ENCODE data around the gene ADGRG6. TPM values are rescaled to one million over a fixed set of nuclear protein-coding genes. Genes with fewer than 3 reads are reported as not detected.
A peak's percentile ranks its signal among the peaks of the same experiment; 100 is the strongest.

ADGRG6 gene
- total and polyA plus RNA-seq, 2 donors (not counting 3 experiments of a cell fraction or from before 2014, with no cell fraction given) = 99.3 to 166 TPM

DNA sequence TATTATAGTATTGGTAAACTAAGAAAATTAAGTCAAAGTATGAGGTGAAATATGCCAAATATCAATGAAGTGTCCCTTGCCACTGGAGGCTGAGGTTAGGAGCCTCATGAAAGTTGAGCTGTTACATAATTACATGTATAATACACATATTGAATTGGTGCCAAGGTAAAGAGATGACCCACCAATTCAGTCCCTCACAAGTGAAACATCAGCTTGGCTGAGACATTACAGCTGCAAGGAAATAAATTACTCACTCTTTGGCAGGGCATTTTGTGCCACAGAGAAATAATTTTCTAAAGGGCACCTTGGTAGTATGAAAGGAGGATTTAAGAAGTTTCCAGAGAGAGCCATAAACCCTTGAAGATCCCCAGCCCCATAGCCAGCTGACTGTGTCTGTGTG lies 127.4 kb downstream of the ADGRG6 start:
- dilution Hi-C loops (cut with MboI; ENCODE audit: extremely low pct_ligation_motif_present, low sequenced_read_pairs) = no loop called here
- intact Hi-C loops (cut with micrococcal nuclease) = no loop called here
- Histone ChIP-seq H3K9me1 (replicated peaks; ENCODE audit: control insufficient read depth, extremely low read depth, insufficient read depth, low read length) (no peaks in the 10 kb centered on the region), H3K79me2 (ENCODE audit: control insufficient read depth, insufficient read depth, low read length) (no peaks in the 10 kb centered on the region), H3K9me3 (replicated peaks; ENCODE audit: control insufficient read depth, insufficient read depth, low read length) (peaks cover 6% of the 10 kb centered on the region), H4K20me1 (replicated peaks; ENCODE audit: control insufficient read depth, extremely low read depth, insufficient read depth, low read length) (no peaks in the 10 kb centered on the region), H3K4me3 (replicated peaks in 1 of 3; ENCODE audit: insufficient read depth in 1 of 3, low read depth in 1 of 3, low read length in 3 of 3) (no peak overlapping the region), H3K36me3 (ENCODE audit: control insufficient read depth in 2 of 2, extremely low read depth in 1 of 2, insufficient read depth in 2 of 2, low read length in 2 of 2) (peaks cover 0 to 17% of the 10 kb centered on the region in 2 experiments), H2AFZ (ENCODE audit: low read depth, low read length) (no peak overlapping the region), H3K4me1 (ENCODE audit: control insufficient read depth, extremely low read depth, insufficient read depth, low read length) (no peaks in the 10 kb centered on the region), H3K4me2 (ENCODE audit: insufficient read depth, low read length) (no peak overlapping the region), H3K27me3 (ENCODE audit: control insufficient read depth in 2 of 2, insufficient read depth in 2 of 2, low read length in 2 of 2) (no peaks in the 10 kb centered on the region), H3K27ac (ENCODE audit: insufficient read depth, low read depth, low read length) (no peak overlapping the region), H3K9ac (replicated peaks; ENCODE audit: extremely low read depth, insufficient read depth, low read length) (no peak overlapping the region)
- POLR2A ChIA-PET = no interaction called here
- CTCF ChIA-PET = interaction anchor here (0.7 to 1.2 kb wide), 3 partner anchors 9 to 46 kb away, joined by 3 to 7 read pairs (median 3); no protein-coding TSS in a partner anchor
- no peak for FAIRE-seq
- BruUV-seq (replicated peaks) = no TSS peak
- peak; percentile 56 for DNase-seq (ENCODE audit: low read depth, low spot score)
- TF ChIP-seq JUN (IDR thresholded peaks at IDR 0.05; ENCODE audit: borderline replicate concordance, insufficient read depth, insufficient read length, low read depth) (no peak), FOS (IDR thresholded peaks at IDR 0.05; ENCODE audit: borderline replicate concordance, insufficient read depth, low read length) (peak; percentile 35), EZH2 (IDR thresholded peaks at IDR 0.05; ENCODE audit: borderline replicate concordance, low read depth, low read length, severe bottlenecking) (no peak)

DNA sequence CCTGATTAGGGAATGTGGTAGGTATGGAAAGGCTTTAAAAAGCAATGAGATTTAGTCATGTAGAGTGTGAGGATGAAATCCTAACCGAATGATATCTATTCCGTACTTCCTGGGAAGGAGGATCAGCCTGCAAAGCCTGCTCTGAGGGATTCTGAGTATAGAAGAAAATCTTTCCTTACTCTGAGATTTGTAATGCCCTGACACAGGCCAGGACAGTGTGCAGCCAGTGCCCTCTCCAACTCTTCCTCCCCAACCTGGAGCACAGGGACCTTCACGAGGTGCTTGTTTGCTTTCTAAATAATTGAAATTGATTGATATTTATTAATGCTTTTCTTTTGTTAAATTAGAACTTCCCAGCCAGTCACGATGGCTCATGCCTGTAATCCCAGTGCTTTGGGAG lies 131.6 kb downstream of the ADGRG6 start:
- Histone ChIP-seq H3K36me3 (ENCODE audit: control insufficient read depth in 2 of 2, extremely low read depth in 1 of 2, insufficient read depth in 2 of 2, low read length in 2 of 2) (peaks cover 4 to 7% of the 10 kb centered on the region in 2 experiments), H3K79me2 (ENCODE audit: control insufficient read depth, insufficient read depth, low read length) (no peaks in the 10 kb centered on the region), H3K4me3 (replicated peaks in 1 of 3; ENCODE audit: insufficient read depth in 1 of 3, low read depth in 1 of 3, low read length in 3 of 3) (no peak overlapping the region), H2AFZ (ENCODE audit: low read depth, low read length) (no peak overlapping the region), H3K4me2 (ENCODE audit: insufficient read depth, low read length) (no peak overlapping the region), H3K27ac (ENCODE audit: insufficient read depth, low read depth, low read length) (no peak overlapping the region), H3K9ac (replicated peaks; ENCODE audit: extremely low read depth, insufficient read depth, low read length) (no peak overlapping the region), H3K27me3 (ENCODE audit: control insufficient read depth in 2 of 2, insufficient read depth in 2 of 2, low read length in 2 of 2) (no peaks in the 10 kb centered on the region), H4K20me1 (replicated peaks; ENCODE audit: control insufficient read depth, extremely low read depth, insufficient read depth, low read length) (no peaks in the 10 kb centered on the region), H3K4me1 (ENCODE audit: control insufficient read depth, extremely low read depth, insufficient read depth, low read length) (no peaks in the 10 kb centered on the region), H3K9me3 (replicated peaks; ENCODE audit: control insufficient read depth, insufficient read depth, low read length) (peaks cover 2% of the 10 kb centered on the region), H3K9me1 (replicated peaks; ENCODE audit: control insufficient read depth, extremely low read depth, insufficient read depth, low read length) (no peaks in the 10 kb centered on the region)
- TF ChIP-seq POLR2A (IDR thresholded peaks at IDR 0.05; ENCODE audit: low read depth, low read length) = no peak
- TF ChIP-seq, protein P1, sequence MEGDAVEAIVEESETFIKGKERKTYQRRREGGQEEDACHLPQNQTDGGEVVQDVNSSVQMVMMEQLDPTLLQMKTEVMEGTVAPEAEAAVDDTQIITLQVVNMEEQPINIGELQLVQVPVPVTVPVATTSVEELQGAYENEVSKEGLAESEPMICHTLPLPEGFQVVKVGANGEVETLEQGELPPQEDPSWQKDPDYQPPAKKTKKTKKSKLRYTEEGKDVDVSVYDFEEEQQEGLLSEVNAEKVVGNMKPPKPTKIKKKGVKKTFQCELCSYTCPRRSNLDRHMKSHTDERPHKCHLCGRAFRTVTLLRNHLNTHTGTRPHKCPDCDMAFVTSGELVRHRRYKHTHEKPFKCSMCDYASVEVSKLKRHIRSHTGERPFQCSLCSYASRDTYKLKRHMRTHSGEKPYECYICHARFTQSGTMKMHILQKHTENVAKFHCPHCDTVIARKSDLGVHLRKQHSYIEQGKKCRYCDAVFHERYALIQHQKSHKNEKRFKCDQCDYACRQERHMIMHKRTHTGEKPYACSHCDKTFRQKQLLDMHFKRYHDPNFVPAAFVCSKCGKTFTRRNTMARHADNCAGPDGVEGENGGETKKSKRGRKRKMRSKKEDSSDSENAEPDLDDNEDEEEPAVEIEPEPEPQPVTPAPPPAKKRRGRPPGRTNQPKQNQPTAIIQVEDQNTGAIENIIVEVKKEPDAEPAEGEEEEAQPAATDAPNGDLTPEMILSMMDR (IDR thresholded peaks at IDR 0.05; ENCODE audit: extremely low read depth in 1 of 2, insufficient read depth in 1 of 2, low read depth in 1 of 2, low read length in 2 of 2) = no peak
- no peak for TF ChIP-seq JUN (IDR thresholded peaks at IDR 0.05; ENCODE audit: borderline replicate concordance, insufficient read depth, insufficient read length, low read depth)
- no peak for TF ChIP-seq EZH2 (IDR thresholded peaks at IDR 0.05; ENCODE audit: borderline replicate concordance, low read depth, low read length, severe bottlenecking)
- TF ChIP-seq GATA2 (IDR thresholded peaks at IDR 0.05; ENCODE audit: insufficient read depth, insufficient read length, low read depth, low read length) = no peak
- TF ChIP-seq MYC (IDR thresholded peaks at IDR 0.05; ENCODE audit: low read depth, low read length) = no peak
- TF ChIP-seq, protein P2, sequence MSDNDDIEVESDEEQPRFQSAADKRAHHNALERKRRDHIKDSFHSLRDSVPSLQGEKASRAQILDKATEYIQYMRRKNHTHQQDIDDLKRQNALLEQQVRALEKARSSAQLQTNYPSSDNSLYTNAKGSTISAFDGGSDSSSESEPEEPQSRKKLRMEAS (IDR thresholded peaks at IDR 0.05; ENCODE audit: insufficient read depth, insufficient read length) = no peak
- no peak for TF ChIP-seq POLR2AphosphoS5 (IDR thresholded peaks at IDR 0.05; ENCODE audit: insufficient read depth, low read depth, low read length)
- TF ChIP-seq FOS (IDR thresholded peaks at IDR 0.05; ENCODE audit: borderline replicate concordance, insufficient read depth, low read length) = no peak
- POLR2A ChIA-PET = no interaction called here
- FAIRE-seq (no peak), DNase-seq (ENCODE audit: low read depth, low spot score) (no peak)
- intact Hi-C loops (cut with micrococcal nuclease) = no loop called here
- dilution Hi-C loops (cut with MboI; ENCODE audit: extremely low pct_ligation_motif_present, low sequenced_read_pairs) = no loop called here
- no TSS peak for BruUV-seq (replicated peaks)
- CTCF ChIA-PET = no interaction called here

All from endothelial cell of umbilical vein (primary cell).